B cell (primary cell): ENCODE data around the gene TRIP11. TPM values are rescaled to one million over a fixed set of nuclear protein-coding genes. Genes with fewer than 3 reads are reported as not detected.

Experiments
- ATAC-seq: fragments of 200-7000 bp; cut with Tn5 transposase; one replicate; pipeline ENCODE4 v1.10.0; 2021; ENCODE audit warnings: low read depth, mild to moderate bottlenecking, moderate number of reproducible peaks, moderate library complexity
- CTCF ChIA-PET: fragments of 350-600 bp; sonication (Branson Sonifier 250); formaldehyde crosslinking; loops from one replicate; lab custom pipeline; 2021; ENCODE audit warnings: antibody characterized with exemption, inconsistent platforms; lab: Charles Lee
- POLR2A ChIA-PET: fragments of 350-600 bp; sonication (Branson Sonifier 250); formaldehyde crosslinking; loops from one replicate; lab custom pipeline; 2021; ENCODE audit warnings: antibody characterized with exemption; lab: Charles Lee
- DNase-seq: peaks from one replicate; pipeline ENCODE4 v3.0.0; 2013
- H2AFZ ChIP-seq: 2 replicates; pipeline ENCODE4 v1.6.1; 2012; ENCODE audit warnings: mild to moderate bottlenecking, low read depth, low read length; ENCODE audit not compliant: insufficient read depth, poor library complexity, severe bottlenecking
- H3K27ac ChIP-seq, 2 donors: 1 replicate in 1 of 2; 2 replicates in 1 of 2; pipeline ENCODE4 v1.5.1; 2012 to 2013; ENCODE audit warnings: low read length in 2 of 2, mild to moderate bottlenecking in 2 of 2, moderate library complexity in 1 of 2
- H3K27me3 ChIP-seq, 4 experiments: fragments of 200-600 bp in 1 of 4; sonication (generic) in 1 of 4; replicated peaks in 1 of 4; 1 replicate in 2 of 4; 2 replicates in 2 of 4; pipeline versions ENCODE4 v1.6.1 to v1.7.0; 2013 to 2016; ENCODE audit warnings: low read length in 3 of 4, mild to moderate bottlenecking in 2 of 4, mixed read lengths in 1 of 4, moderate library complexity in 1 of 4; ENCODE audit not compliant: insufficient read depth in 4 of 4, control insufficient read depth in 3 of 4; ENCODE audit errors: control extremely low read depth in 1 of 4
- H3K36me3 ChIP-seq, 2 experiments: replicated peaks in 1 of 2; 1 replicate in 1 of 2; 2 replicates in 1 of 2; pipeline versions ENCODE4 v1.6.1 to v1.7.1; 2013; ENCODE audit warnings: low read length in 1 of 2; ENCODE audit not compliant: insufficient read depth in 2 of 2, control insufficient read depth in 1 of 2; ENCODE audit errors: control extremely low read depth in 1 of 2, extremely low read depth in 1 of 2
- H3K4me1 ChIP-seq, 2 donors: fragments of 200-600 bp in 1 of 2; sonication (generic) in 1 of 2; 1 replicate in 1 of 2; 2 replicates in 1 of 2; pipeline versions ENCODE4 v1.5.1 to v1.6.1; 2013 to 2017; ENCODE audit warnings: low read length in 2 of 2; ENCODE audit not compliant: control insufficient read depth in 2 of 2, insufficient read depth in 2 of 2
- H3K4me2 ChIP-seq: replicated peaks from 2 replicates; pipeline ENCODE3; 2012; ENCODE audit warnings: mild to moderate bottlenecking, low read depth, low read length; ENCODE audit not compliant: poor library complexity, severe bottlenecking
- H3K4me3 ChIP-seq, 5 experiments: fragments of 200-600 bp in 1 of 5; sonication (generic) in 1 of 5; 1 replicate in 3 of 5; 2 replicates in 2 of 5; pipeline versions ENCODE4 v1.5.1 to v1.7.0; 2011 to 2016; ENCODE audit warnings: low read length in 4 of 5, mild to moderate bottlenecking in 4 of 5, low read depth in 2 of 5, control low read depth in 1 of 5, moderate library complexity in 1 of 5; ENCODE audit not compliant: insufficient read depth in 1 of 5; ENCODE audit errors: control extremely low read depth in 1 of 5, extremely low read depth in 1 of 5
- H3K79me2 ChIP-seq: fragments of 200-600 bp; sonication (generic); one replicate; pipeline ENCODE4 v1.6.0; 2016; ENCODE audit warnings: low read length; ENCODE audit not compliant: control insufficient read depth, insufficient read depth
- H3K9ac ChIP-seq: fragments of 200-600 bp; sonication (generic); 2 replicates; pipeline ENCODE4 v1.6.1; 2017; ENCODE audit warnings: mild to moderate bottlenecking, low read length, moderate library complexity
- H3K9me3 ChIP-seq, 3 donors: one replicate each; pipeline versions ENCODE4 v1.6.1 to v1.7.1; 2013; ENCODE audit warnings: low read length in 2 of 3; ENCODE audit not compliant: control insufficient read depth in 2 of 3, insufficient read depth in 1 of 3; ENCODE audit errors: control extremely low read depth in 1 of 3
- H4K20me1 ChIP-seq: 2 replicates; pipeline ENCODE4 v1.6.0; 2012; ENCODE audit warnings: mild to moderate bottlenecking, low read length; ENCODE audit not compliant: insufficient read depth, control insufficient read depth, poor library complexity, severe bottlenecking
- H3K27ac Mint-ChIP-seq: one replicate; pipeline ENCODE4 v1.8.0; 2021; ENCODE audit warnings: mixed read lengths
- H3K27me3 Mint-ChIP-seq: one replicate; pipeline ENCODE4 v1.8.0; 2021; ENCODE audit warnings: mixed read lengths
- H3K4me1 Mint-ChIP-seq: one replicate; pipeline ENCODE4 v1.8.0; 2021; ENCODE audit warnings: mixed read lengths
- H3K4me3 Mint-ChIP-seq: one replicate; pipeline ENCODE4 v1.8.0; 2021; ENCODE audit warnings: mixed read lengths
- H3K9me3 Mint-ChIP-seq: one replicate; pipeline ENCODE4 v1.8.0; 2022; ENCODE audit warnings: mixed read lengths; ENCODE audit not compliant: insufficient read depth
- CTCF ChIP-seq: fragments of 200-600 bp; IDR thresholded peaks from one replicate; pipeline ENCODE4 v1.8.0; 2022; ENCODE audit warnings: antibody characterized with exemption, mild to moderate bottlenecking
- EZH2 ChIP-seq: IDR thresholded peaks from 2 replicates; pipeline ENCODE4 v1.6.1; 2012; ENCODE audit warnings: borderline replicate concordance, low read depth, mild to moderate bottlenecking, moderate library complexity, low read length; ENCODE audit not compliant: insufficient read depth, poor library complexity, severe bottlenecking
- WGBS: methylation state at CpG from one replicate; pipeline ENCODE4 v1.1.5; 2013; ENCODE audit warnings: missing lambda C conversion rate; ENCODE audit not compliant: insufficient coverage; 5-methylcytosine and 5-hydroxymethylcytosine counted together
- intact Hi-C: fragments of 100-400 bp; cut with micrococcal nuclease; formaldehyde crosslinking; loops from one replicate; pipeline ENCODE4 v1.10.0; 2022
- polyA plus RNA-seq: library from polyadenylated mRNA; depleted of rRNA; stranded (reverse); fragments of >200 nt; gene quantifications from 2 replicates; pipeline ENCODE4 v1.2.3, GENCODE V29; 2012
- total RNA-seq, 2 donors: library from RNA; stranded (reverse); fragments of 120-200 nt in 1 of 2; gene quantifications; 1 replicate in 1 of 2; 2 replicates in 1 of 2; pipeline versions ENCODE4 v1.2.3 to v1.2.4, GENCODE V29; 2013 to 2022

The TRIP11 gene
- total and polyA plus RNA-seq, 2 donors (not counting 1 experiment from before 2014, with no cell fraction given): 6.4 to 62.2 TPM

- POLR2A ChIA-PET: no interaction called here
- no peak overlapping the region for H3K4me3 ChIP-seq
- no peaks in the 10 kb centered on the region for H3K4me1 Mint-ChIP-seq
- H3K27me3 ChIP-seq: no peaks in the 10 kb centered on the region
- DNase-seq (no peak), ATAC-seq (no peak)
- H3K27ac ChIP-seq: no peak overlapping the region
- H2AFZ ChIP-seq: no peak overlapping the region
- no peak overlapping the region for H3K4me3 Mint-ChIP-seq
- TF ChIP-seq CTCF (no peak), EZH2 (no peak)
- intact Hi-C loops: no loop called here
- CTCF ChIA-PET: no interaction called here
- no peak overlapping the region for H3K4me2 ChIP-seq
- H3K9me3 ChIP-seq: no peaks in the 10 kb centered on the region
- no peaks in the 10 kb centered on the region for H3K36me3 ChIP-seq
- H3K27me3 Mint-ChIP-seq: peaks cover 11% of the 10 kb centered on the region
- H3K9ac ChIP-seq: no peak overlapping the region
- no peaks in the 10 kb centered on the region for H3K79me2 ChIP-seq
- WGBS: 93% methylated on average over 3 of the region's 6 CpGs
- H3K9me3 Mint-ChIP-seq: no peaks in the 10 kb centered on the region
- no peaks in the 10 kb centered on the region for H3K4me1 ChIP-seq
- H3K27ac Mint-ChIP-seq: no peak overlapping the region
- no peaks in the 10 kb centered on the region for H4K20me1 ChIP-seq
Observed at GRCh38 chr14:91935586-91935985, 104.3 kb downstream of the TRIP11 start.

- H3K27ac ChIP-seq: no peak overlapping the region
- H4K20me1 ChIP-seq: no peaks in the 10 kb centered on the region
- no peaks in the 10 kb centered on the region for H3K27me3 ChIP-seq
- H2AFZ ChIP-seq: no peak overlapping the region
- intact Hi-C loops: no loop called here
- ATAC-seq: no peak
- 85% methylated on average over 5 of the region's 8 CpGs for WGBS
- Mint-ChIP-seq H3K27me3 (peaks cover 6% of the 10 kb centered on the region), H3K9me3 (no peaks in the 10 kb centered on the region), H3K4me3 (no peak overlapping the region), H3K4me1 (no peaks in the 10 kb centered on the region), H3K27ac (no peak overlapping the region)
- no peaks in the 10 kb centered on the region for H3K36me3 ChIP-seq
- no peak overlapping the region for H3K4me3 ChIP-seq
- no peaks in the 10 kb centered on the region for H3K9me3 ChIP-seq
- DNase-seq: no peak
- ChIA-PET POLR2A (no interaction called here), CTCF (no interaction called here)
- H3K4me2 ChIP-seq: no peak overlapping the region
- no peaks in the 10 kb centered on the region for H3K79me2 ChIP-seq
- no peaks in the 10 kb centered on the region for H3K4me1 ChIP-seq
- TF ChIP-seq EZH2 (no peak), CTCF (no peak)
- no peak overlapping the region for H3K9ac ChIP-seq
Observed at GRCh38 chr14:91934554-91935285, 105.1 kb downstream of the TRIP11 start.
